Karpas-422 (cell line): ENCODE data around the gene ENOX1. TPM values are rescaled to one million over a fixed set of nuclear protein-coding genes. Genes with fewer than 3 reads are reported as not detected.

Experiments
- DNase-seq: peaks from one replicate; pipeline ENCODE4 v3.0.0-alpha.2; 2015
- H2AFZ ChIP-seq: fragments of 200-600 bp; sonication (generic); 2 replicates; pipeline ENCODE4 v1.6.1; 2014; ENCODE audit warnings: antibody characterized with exemption, low read length, mixed read lengths
- H3K27ac ChIP-seq: fragments of 200-600 bp; sonication (generic); 2 replicates; pipeline ENCODE4 v1.5.1; 2014; ENCODE audit warnings: mild to moderate bottlenecking, low read length, moderate library complexity
- H3K27me3 ChIP-seq: fragments of 200-600 bp; sonication (generic); 2 replicates; pipeline ENCODE4 v1.6.1; 2014; ENCODE audit warnings: low read length, mixed read lengths
- H3K36me3 ChIP-seq: fragments of 200-600 bp; sonication (generic); 2 replicates; pipeline ENCODE4 v1.6.1; 2014; ENCODE audit warnings: low read length, mixed read lengths; ENCODE audit not compliant: insufficient read depth
- H3K4me1 ChIP-seq: fragments of 200-600 bp; sonication (generic); 2 replicates; pipeline ENCODE4 v1.6.1; 2014; ENCODE audit warnings: mild to moderate bottlenecking, low read length, mixed read lengths
- H3K4me2 ChIP-seq: fragments of 200-600 bp; sonication (generic); 2 replicates; pipeline ENCODE4 v1.6.1; 2014; ENCODE audit warnings: low read length, low read depth, mild to moderate bottlenecking; ENCODE audit not compliant: poor library complexity, severe bottlenecking
- H3K4me3 ChIP-seq: fragments of 200-600 bp; sonication (generic); 2 replicates; pipeline ENCODE4 v1.5.1; 2014; ENCODE audit warnings: mild to moderate bottlenecking, antibody characterized with exemption, low read length, mixed read lengths
- H3K79me2 ChIP-seq: fragments of 200-600 bp; sonication (generic); 2 replicates; pipeline ENCODE4 v1.6.1; 2014; ENCODE audit warnings: mild to moderate bottlenecking, low read length, mixed read lengths
- H3K9ac ChIP-seq: fragments of 200-600 bp; sonication (generic); 2 replicates; pipeline ENCODE4 v1.6.0; 2014; ENCODE audit warnings: low read length
- H3K9me2 ChIP-seq: fragments of 200-600 bp; sonication (generic), shearing (Covaris generic); replicated peaks from 2 replicates; pipeline ENCODE4 v1.6.0; 2014; ENCODE audit warnings: mild to moderate bottlenecking, low read length, moderate library complexity; ENCODE audit not compliant: insufficient read depth
- H3K9me3 ChIP-seq: fragments of 300-700, 200-600 bp; sonication (generic); 2 replicates; pipeline ENCODE4 v1.6.1; 2014; ENCODE audit warnings: low read length, mixed read lengths
- H4K20me1 ChIP-seq: fragments of 200-600 bp; sonication (generic); 2 replicates; pipeline ENCODE4 v1.6.1; 2014; ENCODE audit warnings: mild to moderate bottlenecking, antibody characterized with exemption, low read length, low read depth; ENCODE audit not compliant: insufficient read depth
- total RNA-seq: library from RNA; depleted of rRNA; stranded (reverse); fragments of >200 nt; shearing (Covaris generic); gene quantifications from 2 replicates; pipeline ENCODE4 v1.2.3, GENCODE V29; 2014; ENCODE audit warnings: low replicate concordance

The ENOX1 gene
- total RNA-seq, 1 experiment from 2014 or later = not detected

GRCh38 chr13:43232873-43233265, 553.9 kb downstream of the ENOX1 start:
- H4K20me1 ChIP-seq = no peaks in the 10 kb centered on the region
- H2AFZ ChIP-seq = no peak overlapping the region
- no peaks in the 10 kb centered on the region for H3K27me3 ChIP-seq
- no peaks in the 10 kb centered on the region for H3K4me1 ChIP-seq
- no peak for DNase-seq
- no peaks in the 10 kb centered on the region for H3K79me2 ChIP-seq
- H3K9ac ChIP-seq = no peak overlapping the region
- no peaks in the 10 kb centered on the region for H3K36me3 ChIP-seq
- no peaks in the 10 kb centered on the region for H3K9me2 ChIP-seq
- no peak overlapping the region for H3K27ac ChIP-seq
- H3K9me3 ChIP-seq = no peaks in the 10 kb centered on the region
- no peak overlapping the region for H3K4me3 ChIP-seq
- no peak overlapping the region for H3K4me2 ChIP-seq

- Histone ChIP-seq H3K4me2 (no peak overlapping the region), H3K9me3 (no peaks in the 10 kb centered on the region), H3K9me2 (no peaks in the 10 kb centered on the region), H3K79me2 (no peaks in the 10 kb centered on the region), H3K9ac (no peak overlapping the region), H4K20me1 (no peaks in the 10 kb centered on the region), H3K36me3 (no peaks in the 10 kb centered on the region), H3K27ac (no peak overlapping the region), H3K4me3 (no peak overlapping the region), H3K4me1 (no peaks in the 10 kb centered on the region), H3K27me3 (no peaks in the 10 kb centered on the region), H2AFZ (no peak overlapping the region)
- no peak for DNase-seq
Measured at GRCh38 chr13:43232144-43232872, 554.5 kb downstream of the ENOX1 start.

GRCh38 chr13:43230989-43231388, 555.8 kb downstream of the ENOX1 start:
- no peaks in the 10 kb centered on the region for H3K9me3 ChIP-seq
- H4K20me1 ChIP-seq = no peaks in the 10 kb centered on the region
- H3K9ac ChIP-seq = no peak overlapping the region
- no peak overlapping the region for H2AFZ ChIP-seq
- DNase-seq = no peak
- no peaks in the 10 kb centered on the region for H3K9me2 ChIP-seq
- no peaks in the 10 kb centered on the region for H3K27me3 ChIP-seq
- H3K4me1 ChIP-seq = no peaks in the 10 kb centered on the region
- no peak overlapping the region for H3K27ac ChIP-seq
- no peaks in the 10 kb centered on the region for H3K79me2 ChIP-seq
- H3K36me3 ChIP-seq = no peaks in the 10 kb centered on the region
- no peak overlapping the region for H3K4me2 ChIP-seq
- H3K4me3 ChIP-seq = no peak overlapping the region

GRCh38 chr13:43229506-43229905, 557.3 kb downstream of the ENOX1 start:
- no peaks in the 10 kb centered on the region for H3K36me3 ChIP-seq
- DNase-seq = no peak
- H3K9me2 ChIP-seq = no peaks in the 10 kb centered on the region
- no peaks in the 10 kb centered on the region for H3K27me3 ChIP-seq
- H3K27ac ChIP-seq = no peak overlapping the region
- H3K4me1 ChIP-seq = no peaks in the 10 kb centered on the region
- H3K9ac ChIP-seq = no peak overlapping the region
- no peaks in the 10 kb centered on the region for H4K20me1 ChIP-seq
- no peak overlapping the region for H2AFZ ChIP-seq
- no peak overlapping the region for H3K4me2 ChIP-seq
- H3K9me3 ChIP-seq = no peaks in the 10 kb centered on the region
- no peak overlapping the region for H3K4me3 ChIP-seq
- H3K79me2 ChIP-seq = no peaks in the 10 kb centered on the region

GRCh38 chr13:43227721-43228120, 559.1 kb downstream of the ENOX1 start:
- no peaks in the 10 kb centered on the region for H3K9me3 ChIP-seq
- no peaks in the 10 kb centered on the region for H3K9me2 ChIP-seq
- no peak overlapping the region for H3K27ac ChIP-seq
- H3K4me3 ChIP-seq = no peak overlapping the region
- H2AFZ ChIP-seq = no peak overlapping the region
- H4K20me1 ChIP-seq = no peaks in the 10 kb centered on the region
- no peaks in the 10 kb centered on the region for H3K27me3 ChIP-seq
- no peak overlapping the region for H3K9ac ChIP-seq
- H3K79me2 ChIP-seq = no peaks in the 10 kb centered on the region
- no peak for DNase-seq
- H3K4me1 ChIP-seq = no peaks in the 10 kb centered on the region
- H3K4me2 ChIP-seq = no peak overlapping the region
- no peaks in the 10 kb centered on the region for H3K36me3 ChIP-seq

GRCh38 chr13:43223216-43223615, 563.6 kb downstream of the ENOX1 start:
- Histone ChIP-seq H3K27me3 (no peaks in the 10 kb centered on the region), H3K4me3 (no peak overlapping the region), H3K4me2 (no peak overlapping the region), H3K4me1 (no peaks in the 10 kb centered on the region), H3K27ac (no peak overlapping the region), H3K9me3 (no peaks in the 10 kb centered on the region), H3K9ac (no peak overlapping the region), H3K79me2 (no peaks in the 10 kb centered on the region), H3K9me2 (no peaks in the 10 kb centered on the region), H4K20me1 (no peaks in the 10 kb centered on the region), H3K36me3 (no peaks in the 10 kb centered on the region), H2AFZ (no peak overlapping the region)
- DNase-seq = no peak

- Histone ChIP-seq H3K36me3 (no peaks in the 10 kb centered on the region), H3K79me2 (no peaks in the 10 kb centered on the region), H2AFZ (no peak overlapping the region), H3K9ac (no peak overlapping the region), H3K9me3 (no peaks in the 10 kb centered on the region), H3K4me1 (no peaks in the 10 kb centered on the region), H3K27ac (no peak overlapping the region), H3K4me2 (no peak overlapping the region), H3K27me3 (no peaks in the 10 kb centered on the region), H3K9me2 (no peaks in the 10 kb centered on the region), H4K20me1 (no peaks in the 10 kb centered on the region), H3K4me3 (no peak overlapping the region)
- no peak for DNase-seq
Measured at GRCh38 chr13:43222086-43222485, 564.7 kb downstream of the ENOX1 start.

GRCh38 chr13:43221611-43222010, 565.2 kb downstream of the ENOX1 start:
- no peaks in the 10 kb centered on the region for H3K4me1 ChIP-seq
- no peak overlapping the region for H3K4me3 ChIP-seq
- no peak overlapping the region for H3K9ac ChIP-seq
- no peak overlapping the region for H3K27ac ChIP-seq
- no peak overlapping the region for H2AFZ ChIP-seq
- no peaks in the 10 kb centered on the region for H3K36me3 ChIP-seq
- no peaks in the 10 kb centered on the region for H3K9me2 ChIP-seq
- no peaks in the 10 kb centered on the region for H4K20me1 ChIP-seq
- DNase-seq = no peak
- H3K4me2 ChIP-seq = no peak overlapping the region
- no peaks in the 10 kb centered on the region for H3K27me3 ChIP-seq
- no peaks in the 10 kb centered on the region for H3K9me3 ChIP-seq
- no peaks in the 10 kb centered on the region for H3K79me2 ChIP-seq
